ENCODE results near the gene SEMA6A. TPM values are rescaled to one million over a fixed set of nuclear protein-coding genes. Genes with fewer than 3 reads are reported as not detected.

SEMA6A gene
- total and polyA plus RNA-seq, 2 experiments from 2014 or later, result 233 to 400 TPM

DNA sequence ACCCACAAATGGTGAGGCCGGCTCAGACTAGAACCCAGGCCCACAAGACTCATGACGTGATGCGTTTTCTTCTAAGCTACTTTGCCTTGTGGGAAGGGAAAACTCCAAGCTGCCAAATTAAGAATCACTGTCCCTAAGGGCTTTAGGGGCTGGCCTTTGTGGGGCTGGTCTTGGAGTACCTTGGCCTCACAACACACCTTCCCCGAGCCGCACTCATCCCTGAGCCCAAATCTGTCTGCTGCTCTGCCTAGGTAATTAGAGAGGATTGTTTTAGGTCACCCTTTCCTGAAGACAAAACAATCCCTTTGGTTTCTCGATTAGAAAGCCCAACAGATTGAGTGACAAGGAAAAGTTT, 137.3 kb downstream of the SEMA6A start:
- Histone ChIP-seq H3K4me3 (no peak overlapping the region), H3K9me2 (ENCODE audit: insufficient read depth) (peaks cover 5% of the 10 kb centered on the region; the same call in 1 of the 2 replicates), H3K27ac (ENCODE audit: low read depth) (no peak overlapping the region), H4K20me1 (replicated peaks; ENCODE audit: insufficient read depth) (no peaks in the 10 kb centered on the region), H3F3A (replicated peaks; ENCODE audit: low read depth) (no peaks in the 10 kb centered on the region; the same call in 1 of the 2 replicates), H2AFZ (no peak overlapping the region), H3K27me3 (ENCODE audit: insufficient read depth) (peaks cover 17% of the 10 kb centered on the region; the same call in 1 of the 2 replicates), H3K4me2 (peak overlapping the region; percentile 4; the same call in 1 of the 2 replicates), H3K4me1 (ENCODE audit: insufficient read depth) (peaks cover 41% of the 10 kb centered on the region), H3K36me3 (ENCODE audit: insufficient read depth) (no peaks in the 10 kb centered on the region), H3K79me2 (replicated peaks; ENCODE audit: insufficient read depth) (no peaks in the 10 kb centered on the region)
- no peak overlapping the region for H3K4me3 Mint-ChIP-seq
- peaks cover 33% of the 10 kb centered on the region for H3K4me1 Mint-ChIP-seq
- peaks cover 26% of the 10 kb centered on the region for H3K27me3 Mint-ChIP-seq (ENCODE audit: insufficient read depth, low read depth, poor library complexity)
- no peaks in the 10 kb centered on the region for H3K9me3 Mint-ChIP-seq
- no peak overlapping the region for H3K27ac Mint-ChIP-seq
- no peaks in the 10 kb centered on the region for H3K36me3 Mint-ChIP-seq (ENCODE audit: low read depth)
- DNase-seq (ENCODE audit: low spot score) (no peak), ATAC-seq (no peak)
- TF ChIP-seq NANOG (IDR thresholded peaks at IDR 0.05; ENCODE audit: borderline replicate concordance) (no peak), STAT1 (IDR thresholded peaks at IDR 0.05; ENCODE audit: unreplicated experiment) (no peak), EZH2phosphoT487 (IDR thresholded peaks at IDR 0.05; ENCODE audit: unreplicated experiment) (no peak), CREB1 (CRISPR knock-in tag; IDR thresholded peaks at IDR 0.05; ENCODE audit: low read depth) (no peak)
- TF ChIP-seq, protein P1, sequence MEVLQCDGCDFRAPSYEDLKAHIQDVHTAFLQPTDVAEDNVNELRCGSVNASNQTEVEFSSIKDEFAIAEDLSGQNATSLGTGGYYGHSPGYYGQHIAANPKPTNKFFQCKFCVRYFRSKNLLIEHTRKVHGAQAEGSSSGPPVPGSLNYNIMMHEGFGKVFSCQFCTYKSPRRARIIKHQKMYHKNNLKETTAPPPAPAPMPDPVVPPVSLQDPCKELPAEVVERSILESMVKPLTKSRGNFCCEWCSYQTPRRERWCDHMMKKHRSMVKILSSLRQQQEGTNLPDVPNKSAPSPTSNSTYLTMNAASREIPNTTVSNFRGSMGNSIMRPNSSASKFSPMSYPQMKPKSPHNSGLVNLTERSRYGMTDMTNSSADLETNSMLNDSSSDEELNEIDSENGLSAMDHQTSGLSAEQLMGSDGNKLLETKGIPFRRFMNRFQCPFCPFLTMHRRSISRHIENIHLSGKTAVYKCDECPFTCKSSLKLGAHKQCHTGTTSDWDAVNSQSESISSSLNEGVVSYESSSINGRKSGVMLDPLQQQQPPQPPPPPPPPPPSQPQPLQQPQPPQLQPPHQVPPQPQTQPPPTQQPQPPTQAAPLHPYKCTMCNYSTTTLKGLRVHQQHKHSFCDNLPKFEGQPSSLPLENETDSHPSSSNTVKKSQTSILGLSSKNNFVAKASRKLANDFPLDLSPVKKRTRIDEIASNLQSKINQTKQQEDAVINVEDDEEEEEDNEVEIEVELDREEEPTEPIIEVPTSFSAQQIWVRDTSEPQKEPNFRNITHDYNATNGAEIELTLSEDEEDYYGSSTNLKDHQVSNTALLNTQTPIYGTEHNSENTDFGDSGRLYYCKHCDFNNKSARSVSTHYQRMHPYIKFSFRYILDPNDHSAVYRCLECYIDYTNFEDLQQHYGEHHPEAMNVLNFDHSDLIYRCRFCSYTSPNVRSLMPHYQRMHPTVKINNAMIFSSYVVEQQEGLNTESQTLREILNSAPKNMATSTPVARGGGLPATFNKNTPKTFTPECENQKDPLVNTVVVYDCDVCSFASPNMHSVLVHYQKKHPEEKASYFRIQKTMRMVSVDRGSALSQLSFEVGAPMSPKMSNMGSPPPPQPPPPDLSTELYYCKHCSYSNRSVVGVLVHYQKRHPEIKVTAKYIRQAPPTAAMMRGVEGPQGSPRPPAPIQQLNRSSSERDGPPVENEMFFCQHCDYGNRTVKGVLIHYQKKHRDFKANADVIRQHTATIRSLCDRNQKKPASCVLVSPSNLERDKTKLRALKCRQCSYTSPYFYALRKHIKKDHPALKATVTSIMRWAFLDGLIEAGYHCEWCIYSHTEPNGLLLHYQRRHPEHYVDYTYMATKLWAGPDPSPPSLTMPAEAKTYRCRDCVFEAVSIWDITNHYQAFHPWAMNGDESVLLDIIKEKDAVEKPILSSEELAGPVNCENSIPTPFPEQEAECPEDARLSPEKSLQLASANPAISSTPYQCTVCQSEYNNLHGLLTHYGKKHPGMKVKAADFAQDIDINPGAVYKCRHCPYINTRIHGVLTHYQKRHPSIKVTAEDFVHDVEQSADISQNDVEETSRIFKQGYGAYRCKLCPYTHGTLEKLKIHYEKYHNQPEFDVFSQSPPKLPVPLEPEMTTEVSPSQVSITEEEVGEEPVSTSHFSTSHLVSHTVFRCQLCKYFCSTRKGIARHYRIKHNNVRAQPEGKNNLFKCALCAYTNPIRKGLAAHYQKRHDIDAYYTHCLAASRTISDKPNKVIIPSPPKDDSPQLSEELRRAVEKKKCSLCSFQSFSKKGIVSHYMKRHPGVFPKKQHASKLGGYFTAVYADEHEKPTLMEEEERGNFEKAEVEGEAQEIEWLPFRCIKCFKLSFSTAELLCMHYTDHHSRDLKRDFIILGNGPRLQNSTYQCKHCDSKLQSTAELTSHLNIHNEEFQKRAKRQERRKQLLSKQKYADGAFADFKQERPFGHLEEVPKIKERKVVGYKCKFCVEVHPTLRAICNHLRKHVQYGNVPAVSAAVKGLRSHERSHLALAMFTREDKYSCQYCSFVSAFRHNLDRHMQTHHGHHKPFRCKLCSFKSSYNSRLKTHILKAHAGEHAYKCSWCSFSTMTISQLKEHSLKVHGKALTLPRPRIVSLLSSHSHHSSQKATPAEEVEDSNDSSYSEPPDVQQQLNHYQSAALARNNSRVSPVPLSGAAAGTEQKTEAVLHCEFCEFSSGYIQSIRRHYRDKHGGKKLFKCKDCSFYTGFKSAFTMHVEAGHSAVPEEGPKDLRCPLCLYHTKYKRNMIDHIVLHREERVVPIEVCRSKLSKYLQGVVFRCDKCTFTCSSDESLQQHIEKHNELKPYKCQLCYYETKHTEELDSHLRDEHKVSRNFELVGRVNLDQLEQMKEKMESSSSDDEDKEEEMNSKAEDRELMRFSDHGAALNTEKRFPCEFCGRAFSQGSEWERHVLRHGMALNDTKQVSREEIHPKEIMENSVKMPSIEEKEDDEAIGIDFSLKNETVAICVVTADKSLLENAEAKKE (CRISPR knock-in tag; IDR thresholded peaks at IDR 0.05), result no peak
- TF ChIP-seq, protein P2, sequence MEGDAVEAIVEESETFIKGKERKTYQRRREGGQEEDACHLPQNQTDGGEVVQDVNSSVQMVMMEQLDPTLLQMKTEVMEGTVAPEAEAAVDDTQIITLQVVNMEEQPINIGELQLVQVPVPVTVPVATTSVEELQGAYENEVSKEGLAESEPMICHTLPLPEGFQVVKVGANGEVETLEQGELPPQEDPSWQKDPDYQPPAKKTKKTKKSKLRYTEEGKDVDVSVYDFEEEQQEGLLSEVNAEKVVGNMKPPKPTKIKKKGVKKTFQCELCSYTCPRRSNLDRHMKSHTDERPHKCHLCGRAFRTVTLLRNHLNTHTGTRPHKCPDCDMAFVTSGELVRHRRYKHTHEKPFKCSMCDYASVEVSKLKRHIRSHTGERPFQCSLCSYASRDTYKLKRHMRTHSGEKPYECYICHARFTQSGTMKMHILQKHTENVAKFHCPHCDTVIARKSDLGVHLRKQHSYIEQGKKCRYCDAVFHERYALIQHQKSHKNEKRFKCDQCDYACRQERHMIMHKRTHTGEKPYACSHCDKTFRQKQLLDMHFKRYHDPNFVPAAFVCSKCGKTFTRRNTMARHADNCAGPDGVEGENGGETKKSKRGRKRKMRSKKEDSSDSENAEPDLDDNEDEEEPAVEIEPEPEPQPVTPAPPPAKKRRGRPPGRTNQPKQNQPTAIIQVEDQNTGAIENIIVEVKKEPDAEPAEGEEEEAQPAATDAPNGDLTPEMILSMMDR (conservative IDR thresholded peaks at IDR 0.05; ENCODE audit: low read depth in 2 of 2), result no peak

Measured in GM23338 (cell line).